Adrenal gland (tissue), 12 donors: ENCODE data around the gene BOC. TPM values are rescaled to one million over a fixed set of nuclear protein-coding genes. Genes with fewer than 3 reads are reported as not detected.

Experiments
- DNase-seq, 7 donors: peaks; one replicate each; pipeline ENCODE4 v3.0.0-alpha.2; 2019 to 2020
- H3K27ac ChIP-seq, 5 donors: fragments of 200-600 bp; sonication (generic) in 4 of 5; 1 replicate in 3 of 5; 2 replicates in 2 of 5; pipeline versions ENCODE4 v1.5.1 to v1.8.0; 2016 to 2020; ENCODE audit warnings: mild to moderate bottlenecking in 1 of 5
- H3K27me3 ChIP-seq: fragments of 200-600 bp; 2 replicates; pipeline ENCODE4 v1.8.0; 2021
- H3K36me3 ChIP-seq, 2 donors: fragments of 200-600 bp; replicated peaks in 1 of 2; 1 replicate in 1 of 2; 2 replicates in 1 of 2; pipeline versions ENCODE4 v1.5.1 to v1.8.0; 2018 to 2022
- H3K4me1 ChIP-seq, 2 donors: fragments of 200-600 bp; replicated peaks in 1 of 2; 1 replicate in 1 of 2; 2 replicates in 1 of 2; pipeline versions ENCODE4 v1.5.1 to v1.8.0; 2018 to 2021
- H3K4me3 ChIP-seq, 4 donors: fragments of 200-600 bp; sonication (generic) in 3 of 4; one replicate each; pipeline ENCODE4 v1.5.1; 2016 to 2018
- H3K9me3 ChIP-seq, 3 donors: fragments of 200-600 bp; sonication (generic) in 1 of 3; replicated peaks in 1 of 3; 1 replicate in 2 of 3; 2 replicates in 1 of 3; pipeline versions ENCODE4 v1.5.1 to v1.8.0; 2016 to 2021
- POLR2A ChIP-seq, 2 donors: fragments of 450-650 bp; IDR thresholded peaks; one replicate each; pipeline ENCODE4 v1.6.1; 2017; ENCODE audit warnings: antibody characterized with exemption in 2 of 2, mild to moderate bottlenecking in 2 of 2, moderate library complexity in 1 of 2
- WGBS, 4 donors: extraction: QIAGEN DNeasy Blood & Tissue Kit in 2 of 4; methylation state at CpG; one replicate each; pipeline versions ENCODE4 v1.1.5 to v1.1.7; 2013 to 2017; 5-methylcytosine and 5-hydroxymethylcytosine counted together
- intact Hi-C, 2 donors: fragments of 100-400 bp; cut with DNase I; formaldehyde crosslinking; loops; one replicate each; pipeline versions ENCODE4 v1.14.1 to v1.15.0; 2022 to 2023
- polyA plus RNA-seq, 3 donors: library from polyadenylated mRNA; stranded (reverse); fragments of 200-250 nt in 2 of 3; fragments of 350-450 nt in 1 of 3; fragmentation: Illumina TruSeq in 1 of 3; extraction: RNeasy Lipid Tissue Mini Kit (QIAGEN cat#74804) in 1 of 3; gene quantifications; one replicate each; pipeline ENCODE4 v1.2.3, GENCODE V29; 2013 to 2014
- total RNA-seq, 9 donors: library from RNA; depleted of rRNA in 4 of 9; stranded (reverse); fragments of >200 nt in 4 of 9; fragments of 120-200 nt in 1 of 9; fragmentation: NEBNext Ultra II Directional in 1 of 9; extraction: Animal tissue kit (Norgen Biotek cat#: 25700) in 1 of 9; gene quantifications; one replicate each; pipeline versions ENCODE4 v1.1.0 to v1.2.4, GENCODE V29; 2013 to 2023
- TF ChIP-seq, protein P1 (sequence below), 6 experiments: fragments of 450-650 bp in 4 of 6; fragments of 200-600 bp in 2 of 6; sonication (generic) in 1 of 6; IDR thresholded peaks; 1 replicate in 5 of 6; 2 replicates in 1 of 6; pipeline versions ENCODE4 v1.5.1 to v1.8.0; 2016 to 2021; ENCODE audit warnings: antibody characterized with exemption in 6 of 6, mild to moderate bottlenecking in 2 of 6, moderate library complexity in 1 of 6
- donor health status: healthy with polysubstance abuse.
- donor health status: Bipolar disorder and iron deficiency.
- donor health status: DM: yes; HTN: yes; CAD: no.
- donor health status: DM: no; HTN: no; CAD: no.
- donor health status: DM: no; HTN: no; CAD: no.
- donor health status: DM: yes; HTN: yes; CAD: no.

The BOC gene
- total and polyA plus RNA-seq, 12 donors = 1.9 to 22.3 (median 9.5) TPM

GRCh38 chr3:113205481-113205880 is 5.9 kb upstream of the BOC start:
- Histone ChIP-seq H3K36me3 (no peaks in the 10 kb centered on the region), H3K9me3 (no peaks in the 10 kb centered on the region), H3K27ac (no peak overlapping the region), H3K27me3 (no peaks in the 10 kb centered on the region), H3K4me3 (no peak overlapping the region), H3K4me1 (no peaks in the 10 kb centered on the region)
- no peak for TF ChIP-seq POLR2A (IDR thresholded peaks at IDR 0.05)
- TF ChIP-seq, protein P1, sequence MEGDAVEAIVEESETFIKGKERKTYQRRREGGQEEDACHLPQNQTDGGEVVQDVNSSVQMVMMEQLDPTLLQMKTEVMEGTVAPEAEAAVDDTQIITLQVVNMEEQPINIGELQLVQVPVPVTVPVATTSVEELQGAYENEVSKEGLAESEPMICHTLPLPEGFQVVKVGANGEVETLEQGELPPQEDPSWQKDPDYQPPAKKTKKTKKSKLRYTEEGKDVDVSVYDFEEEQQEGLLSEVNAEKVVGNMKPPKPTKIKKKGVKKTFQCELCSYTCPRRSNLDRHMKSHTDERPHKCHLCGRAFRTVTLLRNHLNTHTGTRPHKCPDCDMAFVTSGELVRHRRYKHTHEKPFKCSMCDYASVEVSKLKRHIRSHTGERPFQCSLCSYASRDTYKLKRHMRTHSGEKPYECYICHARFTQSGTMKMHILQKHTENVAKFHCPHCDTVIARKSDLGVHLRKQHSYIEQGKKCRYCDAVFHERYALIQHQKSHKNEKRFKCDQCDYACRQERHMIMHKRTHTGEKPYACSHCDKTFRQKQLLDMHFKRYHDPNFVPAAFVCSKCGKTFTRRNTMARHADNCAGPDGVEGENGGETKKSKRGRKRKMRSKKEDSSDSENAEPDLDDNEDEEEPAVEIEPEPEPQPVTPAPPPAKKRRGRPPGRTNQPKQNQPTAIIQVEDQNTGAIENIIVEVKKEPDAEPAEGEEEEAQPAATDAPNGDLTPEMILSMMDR (IDR thresholded peaks at IDR 0.05) = no peak
- intact Hi-C loops = no loop called here
- DNase-seq = no peak
- 61 to 88% (median 78%) methylated on average over 2 of the region's 2 CpGs for WGBS, 4 donors

DNA sequence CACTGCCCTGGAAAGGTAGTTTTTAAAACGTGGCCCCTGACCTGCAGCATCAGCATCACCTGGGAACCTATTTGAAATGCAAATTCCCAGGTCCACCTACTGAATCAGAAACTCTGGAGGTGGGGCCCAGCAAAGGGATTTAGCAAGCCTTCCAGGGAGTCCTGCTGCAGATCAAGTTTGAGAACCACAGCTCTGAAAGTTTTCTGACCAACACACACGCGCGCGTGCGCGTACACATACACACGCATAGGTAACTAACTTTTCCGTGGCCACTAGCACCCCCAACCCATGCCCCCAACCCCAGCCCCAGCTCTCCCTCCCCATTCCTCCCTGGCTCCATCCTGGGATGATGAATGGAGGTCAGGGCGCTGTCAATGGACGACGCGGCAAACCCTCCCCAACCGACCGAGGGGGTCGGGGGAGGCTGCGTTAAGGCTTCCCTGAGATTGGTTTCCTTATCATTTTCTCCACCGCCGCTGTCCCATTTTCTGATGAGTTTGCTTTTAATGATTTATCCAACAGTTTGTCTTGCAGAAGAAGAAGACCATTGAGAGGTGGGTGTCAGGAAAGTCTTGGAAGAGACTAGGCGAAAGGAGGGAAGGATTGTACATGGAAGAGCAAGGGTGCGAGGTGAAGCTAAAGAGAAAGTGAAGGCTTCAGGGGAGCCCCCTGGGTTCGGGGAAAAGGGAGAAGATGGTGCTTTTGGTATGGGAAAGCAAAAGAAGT is 590 bp upstream of the BOC start:
- Histone ChIP-seq H3K36me3 (no peaks in the 10 kb centered on the region), H3K4me1 (no peaks in the 10 kb centered on the region), H3K9me3 (no peaks in the 10 kb centered on the region), H3K27ac (peak overlapping the region in 4 of 5 donors; percentile 45 to 90 (median 70)), H3K27me3 (no peaks in the 10 kb centered on the region), H3K4me3 (peak overlapping the region in 2 of 4 donors; percentile 33 to 84)
- intact Hi-C loops = no loop called here
- TF ChIP-seq POLR2A (IDR thresholded peaks at IDR 0.05) = no peak
- TF ChIP-seq, protein P1 (IDR thresholded peaks at IDR 0.05) = no peak
- no peak for DNase-seq
- WGBS, 4 donors = 13 to 24% (median 16%) methylated on average over 19 to 22 of the region's 22 CpGs

DNA sequence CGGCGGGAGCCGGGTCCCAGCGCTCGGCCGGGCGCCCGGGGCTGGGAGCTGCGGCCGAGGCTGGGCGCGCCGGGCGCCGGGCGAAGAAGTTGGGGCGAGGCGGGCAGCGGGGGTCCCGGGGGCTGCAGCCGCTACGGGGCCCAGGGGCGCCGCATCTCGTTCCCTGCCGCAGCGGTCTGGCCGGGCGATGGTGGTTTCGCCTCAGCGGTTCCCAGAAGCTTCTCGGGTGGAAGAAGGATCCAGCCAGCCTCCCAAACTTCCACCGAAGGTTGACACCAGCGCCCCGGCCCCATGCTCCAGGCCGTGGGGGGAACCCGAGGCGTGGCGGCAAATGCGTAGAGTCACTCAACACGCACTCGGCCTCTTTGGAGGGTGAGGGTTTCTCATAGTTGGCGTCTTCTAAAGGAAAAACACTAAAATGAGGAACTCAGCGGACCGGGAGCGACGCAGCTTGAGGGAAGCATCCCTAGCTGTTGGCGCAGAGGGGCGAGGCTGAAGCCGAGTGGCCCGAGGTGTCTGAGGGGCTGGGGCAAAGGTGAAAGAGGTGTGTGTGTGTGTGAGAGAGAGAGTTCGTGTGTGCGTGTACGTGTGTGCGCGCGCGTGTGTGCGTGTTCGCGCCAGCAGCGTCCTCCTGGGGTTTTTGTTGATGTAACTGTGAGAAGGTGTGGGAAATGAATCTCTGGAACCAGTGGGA is 940 bp downstream of the BOC start:
- Histone ChIP-seq H3K36me3 (no peaks in the 10 kb centered on the region), H3K27ac (peak overlapping the region in 3 of 5 donors; percentile 61 to 90 (median 78)), H3K27me3 (no peaks in the 10 kb centered on the region), H3K4me3 (peak overlapping the region in 2 of 4 donors; percentile 24 to 84), H3K9me3 (no peaks in the 10 kb centered on the region), H3K4me1 (no peaks in the 10 kb centered on the region)
- WGBS, 4 donors = 0 to 2% (median 1%) methylated on average over 38 to 62 of the region's 62 CpGs
- TF ChIP-seq, protein P1 (IDR thresholded peaks at IDR 0.05) = no peak
- no peak for TF ChIP-seq POLR2A (IDR thresholded peaks at IDR 0.05)
- intact Hi-C loops = no loop called here
- no peak for DNase-seq

GRCh38 chr3:113212844-113213375 is 1.6 kb downstream of the BOC start:
- TF ChIP-seq POLR2A (IDR thresholded peaks at IDR 0.05) = no peak
- TF ChIP-seq, protein P1 (IDR thresholded peaks at IDR 0.05) = no peak
- Histone ChIP-seq H3K9me3 (no peaks in the 10 kb centered on the region), H3K27ac (peak overlapping the region in 1 of 5 donors; percentile 90), H3K4me3 (peak overlapping the region in 2 of 4 donors; percentile 24 to 84), H3K36me3 (no peaks in the 10 kb centered on the region), H3K27me3 (no peaks in the 10 kb centered on the region), H3K4me1 (no peaks in the 10 kb centered on the region)
- intact Hi-C loops = no loop called here
- 24 to 31% (median 28%) methylated on average over 5 of the region's 5 CpGs for WGBS, 4 donors
- DNase-seq = no peak
